Keratinocyte (primary cell): ENCODE results near the gene MORF4L1.

Experiments used
- EZH2 ChIP-seq: IDR thresholded peaks from one replicate; pipeline ENCODE4 v1.6.1; 2012; ENCODE audit warnings: inconsistent platforms, mild to moderate bottlenecking, low read length, moderate library complexity
- TF ChIP-seq, protein P1 (sequence below), 3 experiments: IDR thresholded peaks in 1 of 3; conservative IDR thresholded peaks in 1 of 3; optimal IDR thresholded peaks in 1 of 3; 2 replicates in 2 of 3; 3 replicates in 1 of 3; pipeline versions ENCODE3 to v1.5.1; 2011; ENCODE audit warnings: low read length in 3 of 3, mild to moderate bottlenecking in 3 of 3, moderate library complexity in 2 of 3, control low read depth in 1 of 3, inconsistent platforms in 1 of 3; ENCODE audit not compliant: insufficient read depth in 2 of 3; ENCODE audit errors: extremely low read depth in 1 of 3

DNA sequence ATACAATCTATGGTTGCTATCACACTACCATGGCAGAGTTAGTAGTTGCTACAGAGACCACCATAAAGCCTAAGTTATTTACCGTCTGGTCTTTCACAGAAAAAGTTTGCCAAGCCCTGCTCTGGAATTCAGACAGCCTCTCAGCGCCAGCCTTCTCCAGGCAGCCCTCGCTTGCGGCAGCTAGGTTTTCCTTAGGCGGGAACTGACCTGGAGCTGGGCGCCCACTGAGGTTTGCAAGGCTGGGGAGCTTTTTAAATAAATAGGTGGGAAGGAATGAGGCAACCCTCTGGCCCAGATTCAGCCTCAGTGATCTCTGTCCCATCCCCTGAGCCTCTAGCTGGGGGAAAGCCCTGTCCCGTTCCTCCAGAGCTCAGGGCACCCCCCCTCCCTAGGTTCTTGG is 71.0 kb downstream of the MORF4L1 start:
- TF ChIP-seq, protein P1, sequence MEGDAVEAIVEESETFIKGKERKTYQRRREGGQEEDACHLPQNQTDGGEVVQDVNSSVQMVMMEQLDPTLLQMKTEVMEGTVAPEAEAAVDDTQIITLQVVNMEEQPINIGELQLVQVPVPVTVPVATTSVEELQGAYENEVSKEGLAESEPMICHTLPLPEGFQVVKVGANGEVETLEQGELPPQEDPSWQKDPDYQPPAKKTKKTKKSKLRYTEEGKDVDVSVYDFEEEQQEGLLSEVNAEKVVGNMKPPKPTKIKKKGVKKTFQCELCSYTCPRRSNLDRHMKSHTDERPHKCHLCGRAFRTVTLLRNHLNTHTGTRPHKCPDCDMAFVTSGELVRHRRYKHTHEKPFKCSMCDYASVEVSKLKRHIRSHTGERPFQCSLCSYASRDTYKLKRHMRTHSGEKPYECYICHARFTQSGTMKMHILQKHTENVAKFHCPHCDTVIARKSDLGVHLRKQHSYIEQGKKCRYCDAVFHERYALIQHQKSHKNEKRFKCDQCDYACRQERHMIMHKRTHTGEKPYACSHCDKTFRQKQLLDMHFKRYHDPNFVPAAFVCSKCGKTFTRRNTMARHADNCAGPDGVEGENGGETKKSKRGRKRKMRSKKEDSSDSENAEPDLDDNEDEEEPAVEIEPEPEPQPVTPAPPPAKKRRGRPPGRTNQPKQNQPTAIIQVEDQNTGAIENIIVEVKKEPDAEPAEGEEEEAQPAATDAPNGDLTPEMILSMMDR (optimal IDR thresholded peaks at IDR 0.05 in 1 of 3, IDR thresholded peaks at IDR 0.05 in 1 of 3, conservative IDR thresholded peaks at IDR 0.05 in 1 of 3; ENCODE audit: extremely low read depth in 1 of 3, insufficient read depth in 2 of 3, low read length in 3 of 3), result no peak
- no peak for TF ChIP-seq EZH2
